SU-DHL-6 (cell line): ENCODE results near the gene GDI1.
A peak's percentile ranks its signal among the peaks of the same experiment; 100 is the strongest.
"Not testable (repeated sequence)": the region's sequence is repeated elsewhere in the genome, so short reads cannot be mapped to it uniquely, and the experiment has no call there.

Experiments
- H2AFZ ChIP-seq: fragments of 200-600 bp; sonication (generic); 2 replicates; pipeline ENCODE4 v1.6.1; 2014; ENCODE audit warnings: low read depth, mild to moderate bottlenecking, moderate library complexity, mixed read lengths, antibody characterized with exemption, low read length; ENCODE audit not compliant: severe bottlenecking
- H3F3A ChIP-seq: fragments of 200-600 bp; shearing (Covaris generic); 2 replicates; pipeline ENCODE4 v1.6.0; 2016; ENCODE audit warnings: antibody characterized with exemption, mild to moderate bottlenecking; ENCODE audit not compliant: insufficient read depth
- H3K27ac ChIP-seq: fragments of 200-600 bp; sonication (generic); 2 replicates; pipeline ENCODE4 v1.5.1; 2016; ENCODE audit warnings: low read depth, mild to moderate bottlenecking, low read length, moderate library complexity, mixed read lengths
- H3K27me3 ChIP-seq: fragments of 200-600 bp; sonication (generic), shearing (Covaris generic); 2 replicates; pipeline ENCODE4 v1.6.0; 2014; ENCODE audit warnings: mild to moderate bottlenecking, low read length
- H3K36me3 ChIP-seq: fragments of 200-600 bp; sonication (generic); 2 replicates; pipeline ENCODE4 v1.6.1; 2014; ENCODE audit warnings: mild to moderate bottlenecking, low read length, mixed read lengths
- H3K4me2 ChIP-seq: fragments of 300-600, 200-600 bp; shearing (Covaris generic), sonication (generic); 2 replicates; pipeline ENCODE4 v1.6.0; 2014; ENCODE audit warnings: low read length, low read depth, mild to moderate bottlenecking; ENCODE audit not compliant: poor library complexity, severe bottlenecking
- H3K4me3 ChIP-seq: fragments of 200-600 bp; sonication (generic); 2 replicates; pipeline ENCODE4 v1.5.1; 2014; ENCODE audit warnings: antibody characterized with exemption, low read length, mild to moderate bottlenecking, mixed read lengths; ENCODE audit not compliant: insufficient read depth, poor library complexity, severe bottlenecking
- H3K79me2 ChIP-seq: fragments of 200-600 bp; sonication (generic); 2 replicates; pipeline ENCODE4 v1.6.1; 2014; ENCODE audit warnings: mild to moderate bottlenecking, low read length, moderate library complexity; ENCODE audit not compliant: insufficient read depth
- H3K9ac ChIP-seq: fragments of 200-600 bp; sonication (generic); 2 replicates; pipeline ENCODE4 v1.7.0; 2014; ENCODE audit warnings: mild to moderate bottlenecking, low read length
- H3K9me2 ChIP-seq: fragments of 200-600 bp; sonication (generic); replicated peaks from 2 replicates; pipeline ENCODE4 v1.6.1; 2014; ENCODE audit warnings: low read length; ENCODE audit not compliant: insufficient read depth
- H3K9me3 ChIP-seq: fragments of 200-600 bp; sonication (generic); 2 replicates; pipeline ENCODE4 v1.6.1; 2014; ENCODE audit warnings: low read length, mixed read lengths; ENCODE audit not compliant: insufficient read depth
- H4K20me1 ChIP-seq: fragments of 200-600 bp; sonication (generic); 2 replicates; pipeline ENCODE4 v1.6.1; 2014; ENCODE audit warnings: low read depth, mild to moderate bottlenecking, antibody characterized with exemption, low read length, moderate library complexity, mixed read lengths
- EZH2phosphoT487 ChIP-seq: fragments of 200-600 bp; sonication (generic), shearing (Covaris generic); conservative IDR thresholded peaks from 2 replicates; pipeline ENCODE4 v1.6.1; 2018; ENCODE audit warnings: mild to moderate bottlenecking, antibody characterized with exemption, low read length, moderate library complexity, mixed read lengths
- TF ChIP-seq, protein P1 (sequence below): fragments of 200-600 bp; sonication (generic); IDR thresholded peaks from one replicate; pipeline ENCODE4 v1.5.1; 2017; ENCODE audit warnings: antibody characterized with exemption, mild to moderate bottlenecking, low read length, moderate library complexity; ENCODE audit not compliant: insufficient read depth, poor library complexity, severe bottlenecking

GDI1 gene

DNA sequence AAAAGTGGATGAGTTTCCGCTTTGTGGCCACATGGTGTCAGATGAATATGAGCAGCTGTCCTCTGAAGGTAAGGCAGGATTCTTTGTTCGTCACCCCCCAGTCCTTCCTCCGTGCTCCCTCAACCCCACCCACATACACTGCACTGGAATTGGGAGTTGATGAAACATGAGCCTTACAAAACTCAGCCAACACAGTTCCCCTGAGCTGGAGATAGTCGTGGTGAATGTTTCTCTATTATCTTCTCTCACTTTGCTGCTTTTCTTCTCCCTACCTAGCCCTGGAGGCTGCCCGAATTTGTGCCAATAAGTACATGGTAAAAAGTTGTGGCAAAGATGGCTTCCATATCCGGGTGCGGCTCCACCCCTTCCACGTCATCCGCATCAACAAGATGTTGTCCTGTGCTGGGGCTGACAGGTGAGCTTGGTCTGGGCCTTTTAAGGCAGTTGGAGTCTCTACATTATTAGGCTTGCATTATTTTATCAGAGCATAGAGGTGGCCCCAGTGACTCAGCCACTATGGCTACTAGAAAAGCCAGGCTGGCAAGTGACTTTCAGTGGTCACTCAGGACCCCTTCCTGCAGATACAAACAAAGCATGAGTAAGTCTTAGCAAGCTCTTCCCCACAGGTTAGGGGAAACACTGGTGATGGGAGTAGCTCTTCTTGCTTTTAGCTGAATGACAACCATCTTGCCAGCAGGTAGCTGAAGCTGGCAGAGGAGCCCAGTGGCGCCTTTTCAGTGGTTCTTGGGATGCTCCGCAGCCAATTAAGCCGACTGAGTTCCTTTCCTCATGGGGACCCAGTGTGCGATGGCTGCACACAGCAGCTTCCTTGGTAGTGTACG is 37.2 kb upstream of the GDI1 start:
- Histone ChIP-seq H3K36me3 (peaks cover 12% of the 10 kb centered on the region), H3F3A (peaks cover 45% of the 10 kb centered on the region), H2AFZ (no peak overlapping the region), H3K27ac (peak overlapping the region; percentile 93), H3K9ac (peak overlapping the region; percentile 99), H3K9me3 (no peaks in the 10 kb centered on the region), H3K79me2 (peaks cover 10% of the 10 kb centered on the region; the same call in 1 of the 2 replicates), H3K4me3 (peak overlapping the region; percentile 92), H3K27me3 (no peaks in the 10 kb centered on the region), H4K20me1 (no peaks in the 10 kb centered on the region; the same call in 1 of the 2 replicates), H3K4me2 (peak overlapping the region; percentile 98), H3K9me2 (no peaks in the 10 kb centered on the region)
- TF ChIP-seq EZH2phosphoT487: no peak
- TF ChIP-seq, protein P1, sequence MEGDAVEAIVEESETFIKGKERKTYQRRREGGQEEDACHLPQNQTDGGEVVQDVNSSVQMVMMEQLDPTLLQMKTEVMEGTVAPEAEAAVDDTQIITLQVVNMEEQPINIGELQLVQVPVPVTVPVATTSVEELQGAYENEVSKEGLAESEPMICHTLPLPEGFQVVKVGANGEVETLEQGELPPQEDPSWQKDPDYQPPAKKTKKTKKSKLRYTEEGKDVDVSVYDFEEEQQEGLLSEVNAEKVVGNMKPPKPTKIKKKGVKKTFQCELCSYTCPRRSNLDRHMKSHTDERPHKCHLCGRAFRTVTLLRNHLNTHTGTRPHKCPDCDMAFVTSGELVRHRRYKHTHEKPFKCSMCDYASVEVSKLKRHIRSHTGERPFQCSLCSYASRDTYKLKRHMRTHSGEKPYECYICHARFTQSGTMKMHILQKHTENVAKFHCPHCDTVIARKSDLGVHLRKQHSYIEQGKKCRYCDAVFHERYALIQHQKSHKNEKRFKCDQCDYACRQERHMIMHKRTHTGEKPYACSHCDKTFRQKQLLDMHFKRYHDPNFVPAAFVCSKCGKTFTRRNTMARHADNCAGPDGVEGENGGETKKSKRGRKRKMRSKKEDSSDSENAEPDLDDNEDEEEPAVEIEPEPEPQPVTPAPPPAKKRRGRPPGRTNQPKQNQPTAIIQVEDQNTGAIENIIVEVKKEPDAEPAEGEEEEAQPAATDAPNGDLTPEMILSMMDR: no peak

DNA sequence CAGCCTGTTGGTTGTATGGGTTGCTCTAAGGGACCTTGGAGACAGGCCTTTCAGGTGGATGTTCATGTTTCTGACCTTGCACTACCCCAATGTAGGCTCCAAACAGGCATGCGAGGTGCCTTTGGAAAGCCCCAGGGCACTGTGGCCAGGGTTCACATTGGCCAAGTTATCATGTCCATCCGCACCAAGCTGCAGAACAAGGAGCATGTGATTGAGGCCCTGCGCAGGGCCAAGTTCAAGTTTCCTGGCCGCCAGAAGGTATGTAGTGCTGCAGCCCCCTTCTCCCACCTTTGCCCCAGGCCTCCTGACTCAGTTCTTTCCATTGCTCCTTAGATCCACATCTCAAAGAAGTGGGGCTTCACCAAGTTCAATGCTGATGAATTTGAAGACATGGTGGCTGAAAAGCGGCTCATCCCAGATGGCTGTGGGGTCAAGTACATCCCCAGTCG is 36.6 kb upstream of the GDI1 start:
- H2AFZ ChIP-seq, H3K9me2 ChIP-seq, H3K9me3 ChIP-seq, H3K79me2 ChIP-seq, H4K20me1 ChIP-seq, H3K9ac ChIP-seq, H3K27ac ChIP-seq, H3K4me2 ChIP-seq, H3K4me3 ChIP-seq, H3K27me3 ChIP-seq: not testable (repeated sequence)
- H3F3A ChIP-seq: peaks cover 45% of the 10 kb centered on the region
- peaks cover 12% of the 10 kb centered on the region for H3K36me3 ChIP-seq

DNA sequence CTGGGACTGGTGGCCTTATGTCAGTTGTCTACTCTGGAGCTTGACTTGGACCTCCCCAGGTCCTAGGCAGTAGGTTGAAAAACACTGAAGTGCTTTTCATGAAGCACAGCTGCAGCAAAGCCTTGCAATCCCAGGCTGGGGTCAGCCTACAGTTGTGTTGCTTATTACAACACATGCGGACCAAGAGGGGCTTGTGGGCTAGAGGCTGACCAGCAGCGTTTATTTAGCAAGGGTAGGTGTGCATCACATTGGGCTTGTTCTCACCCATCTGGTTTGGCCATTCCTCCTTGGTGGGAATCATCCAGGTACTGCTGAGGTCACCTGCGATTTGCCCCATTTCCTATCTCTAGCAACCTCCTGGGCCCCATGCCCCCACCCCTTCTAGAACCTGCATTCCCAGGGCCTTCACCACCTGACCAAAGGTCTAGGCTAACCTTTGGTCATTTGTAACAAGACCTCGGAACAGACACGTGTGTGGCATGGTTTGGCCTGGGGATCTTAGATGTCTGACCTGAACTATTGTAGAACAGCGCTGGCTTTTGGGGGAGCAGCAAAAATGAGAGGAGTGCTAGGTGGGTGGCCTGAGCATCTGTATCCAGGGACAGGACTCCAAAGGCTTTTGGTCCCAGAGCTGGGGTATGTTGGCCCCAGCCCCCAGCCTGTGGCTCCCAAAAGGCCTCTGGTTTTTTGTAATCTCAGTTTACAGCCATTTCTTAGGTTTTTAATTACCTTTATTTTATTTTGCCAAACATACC is 35.7 kb upstream of the GDI1 start:
- TF ChIP-seq, protein P1: no peak
- no peak for TF ChIP-seq EZH2phosphoT487
- H3K27ac ChIP-seq: peak overlapping the region; percentile 43; the same call in 1 of the 2 replicates
- peaks cover 45% of the 10 kb centered on the region for H3F3A ChIP-seq
- H2AFZ ChIP-seq: no peak overlapping the region
- no peak overlapping the region for H3K4me2 ChIP-seq
- no peak overlapping the region for H3K9ac ChIP-seq
- H3K27me3 ChIP-seq: no peaks in the 10 kb centered on the region
- H3K9me2 ChIP-seq: no peaks in the 10 kb centered on the region
- no peaks in the 10 kb centered on the region for H3K9me3 ChIP-seq
- H3K4me3 ChIP-seq: no peak overlapping the region
- peaks cover 10% of the 10 kb centered on the region; the same call in 1 of the 2 replicates for H3K79me2 ChIP-seq
- H4K20me1 ChIP-seq: no peaks in the 10 kb centered on the region; the same call in 1 of the 2 replicates
- H3K36me3 ChIP-seq: peaks cover 12% of the 10 kb centered on the region
